ENCODE results near the gene CTSO.

GRCh38 chr4:155907556-155907955 is 46.1 kb downstream of the CTSO start:
- TF ChIP-seq POLR2A (IDR thresholded peaks at IDR 0.05; ENCODE audit: low read depth, low read length): no peak
- no peak for TF ChIP-seq POLR2AphosphoS5 (IDR thresholded peaks at IDR 0.05; ENCODE audit: low read depth, low read length)
- TF ChIP-seq TAF1 (IDR thresholded peaks at IDR 0.05; ENCODE audit: low read depth, low read length): no peak
- TF ChIP-seq PAX5 (IDR thresholded peaks at IDR 0.05; ENCODE audit: insufficient read depth, low read length, severe bottlenecking): no peak
- TF ChIP-seq SPI1 (IDR thresholded peaks at IDR 0.05; ENCODE audit: low read depth, low read length): no peak
- no peak for TF ChIP-seq POU2F2 (IDR thresholded peaks at IDR 0.05; ENCODE audit: low read depth, low read length)

Measured in GM12891 (cell line).